ENCODE data around the gene DLL4.

Gene DLL4

DNA sequence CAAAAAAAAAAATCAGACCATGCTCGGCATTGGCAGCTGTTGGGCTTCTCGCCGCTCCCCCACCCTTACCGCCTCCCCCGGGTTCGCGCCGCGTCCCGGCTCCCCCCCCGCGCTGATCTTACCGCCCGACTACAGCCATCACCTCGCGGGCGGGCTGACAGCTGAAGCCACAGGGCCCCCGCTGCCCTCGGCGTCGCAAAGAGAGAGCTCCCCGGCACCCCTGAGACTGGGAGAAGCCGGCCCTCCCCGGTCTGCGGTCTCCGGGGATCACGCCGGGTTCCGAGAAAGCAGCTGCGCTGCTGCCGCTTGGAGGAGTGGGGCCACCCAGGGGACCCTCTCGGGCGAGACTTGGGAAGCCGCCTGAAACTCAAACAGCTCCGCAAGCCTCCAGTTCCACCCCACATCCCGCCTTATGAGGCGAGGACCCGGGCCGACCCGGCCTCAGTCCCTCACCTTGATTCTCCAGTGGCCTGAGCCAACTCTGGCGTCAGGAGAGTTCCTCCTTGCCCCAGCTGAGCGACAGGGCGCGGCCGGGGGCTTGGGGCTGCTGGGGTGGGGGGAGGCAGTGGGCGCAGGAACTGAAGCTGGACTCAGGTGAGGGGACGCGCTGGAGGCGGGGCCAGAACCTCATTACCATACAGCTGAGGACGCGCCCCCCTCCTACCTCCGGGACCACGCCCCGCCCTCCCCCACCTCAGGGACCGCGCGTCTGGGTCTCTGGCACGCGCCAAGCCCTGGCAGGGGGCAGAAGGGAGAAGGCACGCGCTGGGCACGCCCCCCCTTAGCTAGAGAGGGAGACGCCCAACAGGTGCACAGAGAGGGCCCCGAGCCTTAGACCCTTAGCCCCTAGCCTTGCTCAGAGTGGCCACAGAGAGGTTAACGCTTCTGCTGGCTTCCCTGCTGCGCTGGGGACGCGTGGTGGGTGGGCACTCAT is 1.0 kb upstream of the DLL4 start:
- no peak for DNase-seq

DNA sequence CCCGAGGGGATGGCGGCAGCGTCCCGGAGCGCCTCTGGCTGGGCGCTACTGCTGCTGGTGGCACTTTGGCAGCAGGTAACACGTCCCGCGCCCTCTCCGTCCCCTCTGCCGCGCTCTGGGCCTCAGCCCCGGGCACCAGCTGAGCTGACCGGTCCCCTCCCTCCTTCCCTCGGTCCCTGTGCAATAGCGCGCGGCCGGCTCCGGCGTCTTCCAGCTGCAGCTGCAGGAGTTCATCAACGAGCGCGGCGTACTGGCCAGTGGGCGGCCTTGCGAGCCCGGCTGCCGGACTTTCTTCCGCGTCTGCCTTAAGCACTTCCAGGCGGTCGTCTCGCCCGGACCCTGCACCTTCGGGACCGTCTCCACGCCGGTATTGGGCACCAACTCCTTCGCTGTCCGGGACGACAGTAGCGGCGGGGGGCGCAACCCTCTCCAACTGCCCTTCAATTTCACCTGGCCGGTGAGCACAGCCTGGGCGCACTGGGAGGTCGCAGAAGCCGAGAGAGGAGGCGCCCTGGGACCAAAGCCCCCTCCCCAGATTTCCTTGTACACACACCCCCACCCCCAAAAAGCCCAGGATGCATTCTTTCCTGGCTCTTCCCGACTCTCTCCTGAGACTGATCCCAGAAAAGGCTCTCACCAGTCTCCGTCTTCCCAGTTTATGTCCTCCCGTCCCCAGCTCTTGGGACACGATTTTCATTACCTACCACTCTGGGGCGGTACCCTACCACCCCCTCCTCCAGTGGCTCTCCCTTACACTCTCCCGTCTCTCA is 705 bp downstream of the DLL4 start:
- DNase-seq, result no peak

DNA sequence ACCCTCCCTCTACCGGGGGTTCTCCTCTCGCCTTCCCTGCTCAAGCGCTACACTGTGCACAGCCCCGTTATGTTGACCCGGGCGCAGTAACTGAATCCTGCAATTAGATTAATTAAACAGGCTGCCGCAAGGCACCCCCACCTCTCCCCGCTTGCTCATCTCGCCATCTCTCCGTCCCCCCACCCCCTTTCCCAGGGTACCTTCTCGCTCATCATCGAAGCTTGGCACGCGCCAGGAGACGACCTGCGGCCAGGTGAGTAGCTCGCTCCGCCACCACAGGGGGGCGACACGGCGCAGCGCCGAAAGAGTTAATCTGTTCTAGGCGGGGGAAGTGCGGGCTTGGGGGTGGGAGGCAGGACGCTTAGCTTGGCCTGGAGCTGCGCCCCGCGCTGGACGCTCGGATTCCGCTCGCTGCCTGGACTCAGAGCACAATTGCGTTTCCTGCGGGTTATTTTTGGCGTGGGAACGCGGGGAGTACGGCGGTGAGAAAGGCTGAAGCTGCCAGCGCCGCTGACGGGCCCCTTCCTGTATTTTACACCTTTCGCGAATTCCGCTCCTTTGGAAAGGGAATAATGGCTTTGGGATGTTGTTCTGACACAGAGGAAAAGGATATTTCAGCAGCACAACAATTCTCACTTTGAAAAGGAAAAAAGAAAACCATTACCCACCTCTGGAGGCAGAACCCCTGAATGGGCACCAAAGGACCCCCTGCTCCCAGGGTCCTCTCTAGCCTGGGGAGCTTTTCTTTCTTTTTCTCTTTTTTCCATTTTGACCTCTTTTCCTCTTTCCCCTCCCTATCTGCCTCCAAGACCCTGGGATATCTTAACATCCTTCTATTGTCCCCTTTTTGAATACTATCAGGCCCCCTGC is 1.5 kb downstream of the DLL4 start:
- DNase-seq, result no peak

DNA sequence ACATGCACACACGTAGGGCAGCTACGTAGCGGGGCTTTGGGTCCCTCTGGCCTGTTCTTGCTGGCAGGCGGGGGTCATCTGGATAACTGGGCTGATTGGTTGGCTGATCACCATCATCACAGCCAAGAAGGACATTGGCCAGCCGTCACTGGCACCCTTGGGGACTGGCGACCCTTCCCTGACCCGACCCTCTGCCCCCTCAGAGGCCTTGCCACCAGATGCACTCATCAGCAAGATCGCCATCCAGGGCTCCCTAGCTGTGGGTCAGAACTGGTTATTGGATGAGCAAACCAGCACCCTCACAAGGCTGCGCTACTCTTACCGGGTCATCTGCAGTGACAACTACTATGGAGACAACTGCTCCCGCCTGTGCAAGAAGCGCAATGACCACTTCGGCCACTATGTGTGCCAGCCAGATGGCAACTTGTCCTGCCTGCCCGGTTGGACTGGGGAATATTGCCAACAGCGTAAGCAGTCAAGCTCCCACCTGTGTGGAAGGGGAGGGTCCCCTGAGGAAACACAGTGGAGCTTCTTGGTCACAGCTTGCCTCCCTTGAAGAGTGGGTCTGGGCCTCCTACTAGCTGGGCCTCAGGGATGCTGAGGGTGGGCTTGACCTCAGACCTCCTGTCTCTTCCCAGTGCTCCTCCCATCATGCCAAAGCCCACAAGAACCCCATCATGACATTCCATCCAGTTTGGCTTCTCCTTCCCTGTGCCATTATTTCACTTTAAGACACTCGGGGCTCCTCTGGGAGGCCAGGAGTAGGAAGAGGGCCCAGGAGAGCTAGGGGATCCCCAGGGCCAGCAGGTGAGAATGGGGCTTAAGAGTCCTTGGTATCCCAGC is 2.4 kb downstream of the DLL4 start:
- DNase-seq, result no peak

DNA sequence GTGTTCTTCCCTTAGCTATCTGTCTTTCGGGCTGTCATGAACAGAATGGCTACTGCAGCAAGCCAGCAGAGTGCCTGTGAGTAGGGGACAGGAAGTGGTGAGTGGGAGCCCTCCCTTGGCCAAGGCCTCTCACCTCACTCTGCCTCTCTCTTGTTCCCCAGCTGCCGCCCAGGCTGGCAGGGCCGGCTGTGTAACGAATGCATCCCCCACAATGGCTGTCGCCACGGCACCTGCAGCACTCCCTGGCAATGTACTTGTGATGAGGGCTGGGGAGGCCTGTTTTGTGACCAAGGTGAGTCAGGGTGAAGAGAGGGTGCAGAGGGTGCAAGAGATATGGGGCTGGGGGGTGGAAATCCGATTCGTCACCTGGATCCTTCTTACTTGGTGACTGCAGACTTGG is 3.0 kb downstream of the DLL4 start:
- no peak for DNase-seq

DNA sequence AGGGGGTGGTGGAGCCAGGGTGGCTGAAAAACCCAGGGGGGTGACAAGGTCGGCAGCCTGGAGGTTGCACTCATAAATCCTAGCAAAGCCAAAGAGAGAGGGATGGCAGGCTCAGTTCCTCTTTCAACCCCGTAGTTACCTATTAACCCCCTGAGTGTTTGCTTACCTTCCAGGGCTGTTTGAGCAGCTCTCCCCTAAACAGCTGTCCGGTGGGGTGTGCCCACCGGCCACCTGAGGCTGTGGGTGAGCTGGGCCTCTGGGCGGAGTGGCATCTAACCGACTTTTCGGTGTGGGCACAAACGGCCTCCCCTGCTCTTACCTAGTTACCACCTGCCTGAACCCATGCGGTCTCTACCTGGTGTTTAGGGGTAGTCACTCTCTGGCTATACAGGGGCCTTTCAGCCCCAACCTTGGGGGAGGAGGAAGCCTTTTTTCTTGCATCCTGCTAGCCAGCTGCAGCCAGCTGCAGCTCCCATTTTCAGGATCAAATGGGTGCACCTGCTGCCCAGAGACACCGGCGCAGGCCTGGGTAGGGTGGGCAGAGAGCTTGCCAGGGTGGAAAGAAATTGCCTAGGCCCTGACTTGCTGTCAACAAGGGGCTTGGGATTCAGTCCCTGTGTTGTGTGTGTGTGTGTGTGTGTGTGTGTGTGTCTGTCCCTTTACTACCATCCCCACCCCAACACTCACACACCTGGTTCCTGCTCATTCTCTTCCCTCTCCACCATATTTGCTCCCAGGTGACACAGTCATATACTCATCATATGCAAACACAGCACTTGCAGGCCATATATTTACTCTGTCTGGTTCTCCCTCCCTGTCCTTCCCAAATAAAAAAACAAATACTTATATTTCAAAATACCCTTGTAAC is 3.7 kb downstream of the DLL4 start:
- no peak for DNase-seq

GRCh38 chr15:40933517-40933902 is 4.4 kb downstream of the DLL4 start:
- DNase-seq, result no peak

DNA sequence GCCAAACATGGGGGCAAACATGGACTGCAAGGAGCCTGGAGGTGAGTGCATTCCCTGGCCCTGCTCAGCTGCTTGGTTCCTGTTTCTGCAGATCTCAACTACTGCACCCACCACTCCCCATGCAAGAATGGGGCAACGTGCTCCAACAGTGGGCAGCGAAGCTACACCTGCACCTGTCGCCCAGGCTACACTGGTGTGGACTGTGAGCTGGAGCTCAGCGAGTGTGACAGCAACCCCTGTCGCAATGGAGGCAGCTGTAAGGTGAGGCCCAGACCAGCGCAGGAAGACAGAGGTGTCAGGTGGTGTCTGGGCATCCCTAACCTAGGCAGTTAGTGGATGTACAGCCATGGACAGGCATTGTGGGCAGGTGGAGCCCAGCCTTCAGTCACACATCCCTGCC is 5.3 kb downstream of the DLL4 start:
- no peak for DNase-seq

- no peak for DNase-seq
Measured at GRCh38 chr15:40936234-40936708, 7.1 kb downstream of the DLL4 start.

DNA sequence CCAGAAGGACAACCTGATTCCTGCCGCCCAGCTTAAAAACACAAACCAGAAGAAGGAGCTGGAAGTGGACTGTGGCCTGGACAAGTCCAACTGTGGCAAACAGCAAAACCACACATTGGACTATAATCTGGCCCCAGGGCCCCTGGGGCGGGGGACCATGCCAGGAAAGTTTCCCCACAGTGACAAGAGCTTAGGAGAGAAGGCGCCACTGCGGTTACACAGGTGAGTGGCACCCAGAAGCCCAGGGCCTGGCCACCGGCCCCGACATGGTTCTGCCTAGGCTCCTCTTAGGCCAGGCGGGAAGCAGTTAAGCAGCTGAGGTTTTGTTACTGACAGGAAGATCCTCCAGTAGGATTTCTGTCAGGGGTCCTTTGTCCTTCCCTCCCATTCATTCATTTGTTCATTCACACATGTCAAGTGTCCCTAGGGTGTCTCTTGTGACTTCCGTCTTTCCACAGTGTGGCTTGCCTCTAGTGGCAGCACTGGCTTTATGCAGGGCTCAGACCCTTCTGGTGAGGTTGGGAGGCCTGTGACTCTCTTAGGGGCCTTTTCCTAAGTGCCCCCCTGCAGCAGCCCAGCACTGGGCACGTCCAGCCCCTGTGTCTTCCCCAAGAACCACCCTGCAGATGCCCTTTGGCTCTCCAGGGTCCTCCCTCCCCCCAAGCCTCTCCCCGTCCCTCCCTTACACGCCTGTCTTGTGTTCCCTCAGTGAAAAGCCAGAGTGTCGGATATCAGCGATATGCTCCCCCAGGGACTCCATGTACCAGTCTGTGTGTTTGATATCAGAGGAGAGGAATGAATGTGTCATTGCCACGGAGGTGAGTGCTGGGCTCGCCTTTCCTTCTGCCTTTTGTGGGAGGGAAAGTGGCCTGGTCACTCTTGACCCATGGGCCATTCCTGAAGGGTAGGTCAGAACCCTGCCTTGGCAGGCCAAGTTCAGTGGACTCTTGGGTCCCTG is 7.8 kb downstream of the DLL4 start:
- DNase-seq, result no peak

DNA sequence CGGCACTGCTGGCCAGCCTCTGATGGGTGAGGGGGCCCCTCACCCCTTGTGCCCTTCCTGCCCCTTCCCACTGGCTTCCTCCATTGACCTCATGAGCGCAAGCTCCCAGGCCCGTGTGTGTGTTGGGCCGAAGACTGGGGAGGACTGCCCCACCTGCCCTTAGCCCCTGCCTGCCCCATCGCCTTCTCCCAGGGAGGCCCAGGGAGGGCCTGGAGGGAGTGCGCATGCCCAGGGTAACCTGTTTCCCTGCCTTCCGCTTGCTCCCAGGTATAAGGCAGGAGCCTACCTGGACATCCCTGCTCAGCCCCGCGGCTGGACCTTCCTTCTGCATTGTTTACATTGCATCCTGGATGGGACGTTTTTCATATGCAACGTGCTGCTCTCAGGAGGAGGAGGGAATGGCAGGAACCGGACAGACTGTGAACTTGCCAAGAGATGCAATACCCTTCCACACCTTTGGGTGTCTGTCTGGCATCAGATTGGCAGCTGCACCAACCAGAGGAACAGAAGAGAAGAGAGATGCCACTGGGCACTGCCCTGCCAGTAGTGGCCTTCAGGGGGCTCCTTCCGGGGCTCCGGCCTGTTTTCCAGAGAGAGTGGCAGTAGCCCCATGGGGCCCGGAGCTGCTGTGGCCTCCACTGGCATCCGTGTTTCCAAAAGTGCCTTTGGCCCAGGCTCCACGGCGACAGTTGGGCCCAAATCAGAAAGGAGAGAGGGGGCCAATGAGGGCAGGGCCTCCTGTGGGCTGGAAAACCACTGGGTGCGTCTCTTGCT is 8.8 kb downstream of the DLL4 start:
- no peak for DNase-seq

GRCh38 chr15:40938536-40938870 is 9.4 kb downstream of the DLL4 start:
- no peak for DNase-seq

- DNase-seq, result no peak
Measured at GRCh38 chr15:40940296-40940801, 11.2 kb downstream of the DLL4 start.

GRCh38 chr15:40941068-40941527 is 12.0 kb downstream of the DLL4 start:
- no peak for DNase-seq

DNA sequence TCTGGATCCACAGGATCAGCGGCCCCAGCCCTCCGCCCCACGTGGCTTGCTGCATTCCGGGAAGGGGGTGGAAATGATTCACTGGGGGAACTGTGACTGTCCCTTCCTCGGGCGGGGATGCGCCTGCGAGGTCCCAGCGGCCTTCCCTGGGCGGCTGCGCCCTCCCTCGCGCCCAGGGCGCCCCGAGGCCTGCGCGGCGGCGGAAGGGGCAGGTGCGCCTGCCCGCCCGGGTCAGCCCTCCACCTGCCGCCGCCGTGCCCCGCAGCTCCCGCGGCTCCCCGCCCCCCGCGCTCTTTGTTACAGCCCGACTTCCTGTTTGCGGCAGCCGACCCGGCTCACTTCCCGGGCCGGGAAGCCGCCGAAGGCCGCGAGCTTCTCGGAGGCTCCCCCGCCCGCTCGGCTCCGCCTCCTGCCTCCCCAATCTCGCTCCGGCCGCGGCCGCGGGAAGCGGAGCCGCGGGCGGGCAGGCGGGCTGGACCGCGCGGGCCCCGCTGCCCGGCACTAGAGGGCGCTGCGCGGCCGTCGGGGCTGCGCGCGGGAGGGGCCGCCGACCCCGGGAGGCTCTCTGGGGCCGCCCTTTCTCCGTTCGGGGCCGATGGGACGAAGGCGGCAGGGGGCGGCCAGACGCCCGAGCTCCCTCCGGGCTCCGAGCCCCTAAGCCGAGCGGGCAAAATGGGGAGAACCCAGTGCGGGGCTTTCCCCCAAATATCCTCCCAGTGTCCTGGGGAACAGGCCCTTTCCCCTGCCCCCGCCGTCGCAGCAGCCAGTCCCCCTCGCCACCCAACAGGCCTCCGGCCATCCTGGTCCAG is 12.6 kb downstream of the DLL4 start:
- DNase-seq, result peak; percentile 46

- no peak for DNase-seq
Measured at GRCh38 chr15:40942337-40942854, 13.3 kb downstream of the DLL4 start.

DNA sequence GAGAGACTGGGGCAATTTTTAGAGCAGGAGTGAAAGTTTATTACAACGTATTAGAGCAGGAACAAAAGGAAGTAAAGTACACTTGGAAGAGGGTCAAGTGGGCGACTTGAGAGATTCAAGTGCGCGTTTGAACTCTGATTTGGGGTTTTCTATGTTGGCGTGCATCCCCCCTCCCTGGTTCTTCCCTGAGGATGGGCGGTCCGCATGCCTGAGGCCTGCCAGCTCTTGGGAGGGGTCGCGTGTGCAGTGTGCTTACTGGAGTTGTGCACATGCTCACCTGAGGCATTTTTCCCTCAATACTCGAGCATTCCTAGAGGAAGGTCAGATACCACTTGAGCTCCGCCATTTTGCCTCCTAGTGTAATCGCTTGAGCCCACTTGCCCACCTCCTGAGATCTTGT is 13.7 kb downstream of the DLL4 start:
- no peak for DNase-seq
